A549 (cell line): ENCODE results near the gene AFAP1. TPM values are rescaled to one million over a fixed set of nuclear protein-coding genes. Genes with fewer than 3 reads are reported as not detected.

Experiments used
- ATAC-seq, 2 experiments: fragments of 200-7000 bp in 1 of 2; fragments of >200 bp in 1 of 2; cut with Nextera tagmentation in 1 of 2; cut with Tn5 transposase in 1 of 2; 3 replicates each; pipeline versions ENCODE4 v1.8.0 to v1.9.1; 2018 to 2020; ENCODE audit warnings: mild to moderate bottlenecking in 1 of 2, moderate library complexity in 1 of 2
- CTCF ChIA-PET: fragments of 300-600 bp; sonication (Branson Sonifier 250); formaldehyde crosslinking; extraction: SDS; loops from one replicate; lab custom pipeline; 2021; ENCODE audit warnings: antibody characterized with exemption, inconsistent platforms; lab: Yijun Ruan, JAX
- POLR2A ChIA-PET: fragments of 350-600 bp; formaldehyde crosslinking; extraction: SDS; loops from one replicate; lab custom pipeline; 2021; ENCODE audit warnings: antibody characterized with exemption, inconsistent platforms; lab: Yijun Ruan, JAX
- DNase-seq, 2 experiments: peaks; one replicate each; pipeline versions ENCODE4 v3.0.0 to v3.0.0-alpha.2; 2011 to 2016; ENCODE audit warnings: low read depth in 1 of 2, low spot score in 1 of 2
- FAIRE-seq: peaks from 2 replicates; lab custom pipeline; 2011; peaks lifted over from hg19 to GRCh38; lab: Jason Lieb, UNC
- H3K27ac ChIP-seq, 2 experiments: fragments of >200 bp; sonication (Bioruptor Twin); formaldehyde crosslinking; 3 replicates each; pipeline ENCODE4 v1.5.1; 2016 to 2017
- H3K4me1 ChIP-seq: fragments of >200 bp; sonication (Bioruptor Twin); formaldehyde crosslinking; 3 replicates; pipeline ENCODE4 v1.6.1; 2016
- H3K4me2 ChIP-seq: fragments of >200 bp; sonication (Bioruptor Twin); formaldehyde crosslinking; 3 replicates; pipeline ENCODE4 v1.6.1; 2016
- H3K4me3 ChIP-seq: fragments of >200 bp; sonication (Bioruptor Twin); formaldehyde crosslinking; 3 replicates; pipeline ENCODE4 v1.5.1; 2016
- H3K9me3 ChIP-seq: fragments of >200 bp; sonication (Bioruptor Twin); formaldehyde crosslinking; 3 replicates; pipeline ENCODE4 v1.6.1; 2016
- BHLHE40 ChIP-seq: IDR thresholded peaks from 2 replicates; pipeline ENCODE4 v1.6.1; 2012; ENCODE audit warnings: low read depth, low read length, inconsistent platforms
- CBX8 ChIP-seq: fragments of 200-600 bp; sonication (generic); IDR thresholded peaks from 2 replicates; pipeline ENCODE4 v1.6.1; 2016
- CEBPB ChIP-seq, 2 experiments: fragments of >200 bp in 1 of 2; sonication (Bioruptor Twin) in 1 of 2; formaldehyde crosslinking in 1 of 2; IDR thresholded peaks; 2 replicates each; pipeline ENCODE4 v1.6.1; 2012 to 2016
- CTCF ChIP-seq: fragments of >200 bp; sonication (Bioruptor Twin); formaldehyde crosslinking; IDR thresholded peaks from 3 replicates; pipeline ENCODE4 v1.5.1; 2016
- HMGXB4 ChIP-seq: fragments of 250-450 bp; sonication (Bioruptor Pico); IDR thresholded peaks from 2 replicates; pipeline ENCODE4 v1.5.0; 2021; ENCODE audit warnings: mild to moderate bottlenecking, moderate library complexity, borderline replicate concordance
- NPAS2 ChIP-seq: fragments of 250-450 bp; sonication (Bioruptor Pico); IDR thresholded peaks from 2 replicates; pipeline ENCODE4 v1.8.0; 2022; ENCODE audit warnings: mild to moderate bottlenecking, moderate library complexity, borderline replicate concordance
- RAD21 ChIP-seq, 2 experiments: fragments of >200 bp in 1 of 2; sonication (Bioruptor Twin) in 1 of 2; formaldehyde crosslinking in 1 of 2; IDR thresholded peaks in 1 of 2; conservative IDR thresholded peaks in 1 of 2; 2 replicates in 1 of 2; 3 replicates in 1 of 2; pipeline ENCODE4 v1.6.1; 2012 to 2018; ENCODE audit warnings: inconsistent platforms in 1 of 2
- RNF2 ChIP-seq: fragments of 200-600 bp; sonication (generic); IDR thresholded peaks from 2 replicates; pipeline ENCODE4 v1.6.1; 2016; ENCODE audit warnings: low read depth, mild to moderate bottlenecking, antibody characterized with exemption, moderate library complexity, borderline replicate concordance
- SMC3 ChIP-seq: fragments of >200 bp; sonication (Bioruptor Twin); formaldehyde crosslinking; IDR thresholded peaks from 3 replicates; pipeline ENCODE4 v1.6.1; 2018; ENCODE audit warnings: inconsistent platforms
- TFCP2L1 ChIP-seq: fragments of 250-450 bp; sonication (Bioruptor Pico); IDR thresholded peaks from 2 replicates; pipeline ENCODE4 v1.5.0; 2021; ENCODE audit warnings: mild to moderate bottlenecking
- ZFP36 ChIP-seq: fragments of 450-650 bp; IDR thresholded peaks from 2 replicates; pipeline ENCODE4 v1.6.1; 2014; ENCODE audit warnings: borderline replicate concordance; ENCODE audit not compliant: partially characterized antibody
- WGBS: methylation state at CpG from one replicate; pipeline ENCODE4 v1.1.6; 2017; ENCODE audit errors: missing lambda C conversion rate; 5-methylcytosine and 5-hydroxymethylcytosine counted together
- polyA plus RNA-seq, 4 experiments: library from polyadenylated mRNA; depleted of rRNA in 3 of 4; stranded (reverse); fragments of >200 nt; fragmentation: RNase III in 1 of 4; extraction: RNeasy Plus Mini Kit Qiagen cat#74134 plus additional on column Dnase treatment in 1 of 4; gene quantifications; 2 replicates in 3 of 4; 3 replicates in 1 of 4; pipeline ENCODE4 v1.2.3, GENCODE V29; 2011 to 2017
- TF ChIP-seq, protein P1 (sequence below): fragments of 200-600 bp; sonication (generic); IDR thresholded peaks from 2 replicates; pipeline ENCODE4 v1.6.1; 2016; ENCODE audit warnings: antibody characterized with exemption, mild to moderate bottlenecking, moderate library complexity

Gene AFAP1
- polyA plus RNA-seq, 2 of the 4 experiments (the other 2 are of a cell fraction), result 25.4 to 29.6 TPM

DNA sequence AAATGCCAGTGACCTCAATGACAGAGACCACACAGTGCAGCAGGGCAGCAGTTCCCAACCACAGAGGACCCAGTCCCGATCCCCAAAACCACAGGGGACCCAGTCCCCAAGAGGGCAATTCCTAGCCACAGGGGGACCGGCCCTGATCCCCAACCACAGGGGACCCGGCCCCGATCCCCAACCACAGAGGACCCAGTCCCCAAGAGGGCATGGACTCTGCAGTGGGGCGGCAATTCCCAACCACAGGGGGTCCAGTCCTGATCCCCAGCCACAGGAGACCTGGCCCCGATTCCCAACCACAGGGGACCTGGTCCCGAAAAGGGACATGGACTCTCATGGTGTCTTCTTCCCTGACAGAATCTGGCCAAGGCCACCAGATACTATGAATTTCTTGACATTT, 136.3 kb downstream of the AFAP1 start:
- Histone ChIP-seq H3K27ac (peak overlapping the region; percentile 91 to 99), H3K4me3 (no peak overlapping the region), H3K9me3 (peaks cover 2% of the 10 kb centered on the region; the same call in 2 of the 3 replicates), H3K4me2 (no peak overlapping the region; the same call in 2 of the 3 replicates), H3K4me1 (peaks cover 56% of the 10 kb centered on the region)
- no peak for ATAC-seq
- CTCF ChIA-PET, result interaction anchor here (0.7 to 10.0 kb wide), 20 partner anchors 12 to 229 kb away, joined by 3 to 94 read pairs (median 6); partner anchors contain the start of gene AFAP1
- DNase-seq, result no peak
- TF ChIP-seq CTCF (no peak), CBX8 (no peak)
- no peak for FAIRE-seq
- 85% methylated on average over 2 of the region's 7 CpGs for WGBS
- POLR2A ChIA-PET, result no interaction called here

GRCh38 chr4:7802093-7802726, 137.5 kb downstream of the AFAP1 start:
- no peak overlapping the region for H3K4me3 ChIP-seq
- peak overlapping the region; percentile 60 to 91; a peak in 5 of 6 replicates for H3K27ac ChIP-seq
- peaks cover 45% of the 10 kb centered on the region for H3K4me1 ChIP-seq
- no peaks in the 10 kb centered on the region for H3K9me3 ChIP-seq
- ATAC-seq (peak; percentile 25 to 54; a peak in 3 of 6 replicates), FAIRE-seq (no peak), DNase-seq (peak; percentile 64 to 77)
- no peak overlapping the region for H3K4me2 ChIP-seq
- ChIA-PET CTCF (interaction anchor here (0.6 to 10.0 kb wide), 23 partner anchors 12 to 194 kb away, joined by 3 to 94 read pairs (median 6); partner anchors contain the start of gene AFAP1), POLR2A (no interaction called here)
- no peak for TF ChIP-seq NPAS2 (CRISPR knock-in tag)
- TF ChIP-seq BHLHE40, result no peak
- TF ChIP-seq RAD21 (conservative IDR thresholded peaks at IDR 0.05 in 1 of 2, IDR thresholded peaks at IDR 0.05 in 1 of 2), result peak; percentile 62
- TF ChIP-seq SMC3, result peak; percentile 48
- no peak for TF ChIP-seq CEBPB (IDR thresholded peaks at IDR 0.05)
- peak; percentile 65 for TF ChIP-seq CTCF
- TF ChIP-seq, protein P1, sequence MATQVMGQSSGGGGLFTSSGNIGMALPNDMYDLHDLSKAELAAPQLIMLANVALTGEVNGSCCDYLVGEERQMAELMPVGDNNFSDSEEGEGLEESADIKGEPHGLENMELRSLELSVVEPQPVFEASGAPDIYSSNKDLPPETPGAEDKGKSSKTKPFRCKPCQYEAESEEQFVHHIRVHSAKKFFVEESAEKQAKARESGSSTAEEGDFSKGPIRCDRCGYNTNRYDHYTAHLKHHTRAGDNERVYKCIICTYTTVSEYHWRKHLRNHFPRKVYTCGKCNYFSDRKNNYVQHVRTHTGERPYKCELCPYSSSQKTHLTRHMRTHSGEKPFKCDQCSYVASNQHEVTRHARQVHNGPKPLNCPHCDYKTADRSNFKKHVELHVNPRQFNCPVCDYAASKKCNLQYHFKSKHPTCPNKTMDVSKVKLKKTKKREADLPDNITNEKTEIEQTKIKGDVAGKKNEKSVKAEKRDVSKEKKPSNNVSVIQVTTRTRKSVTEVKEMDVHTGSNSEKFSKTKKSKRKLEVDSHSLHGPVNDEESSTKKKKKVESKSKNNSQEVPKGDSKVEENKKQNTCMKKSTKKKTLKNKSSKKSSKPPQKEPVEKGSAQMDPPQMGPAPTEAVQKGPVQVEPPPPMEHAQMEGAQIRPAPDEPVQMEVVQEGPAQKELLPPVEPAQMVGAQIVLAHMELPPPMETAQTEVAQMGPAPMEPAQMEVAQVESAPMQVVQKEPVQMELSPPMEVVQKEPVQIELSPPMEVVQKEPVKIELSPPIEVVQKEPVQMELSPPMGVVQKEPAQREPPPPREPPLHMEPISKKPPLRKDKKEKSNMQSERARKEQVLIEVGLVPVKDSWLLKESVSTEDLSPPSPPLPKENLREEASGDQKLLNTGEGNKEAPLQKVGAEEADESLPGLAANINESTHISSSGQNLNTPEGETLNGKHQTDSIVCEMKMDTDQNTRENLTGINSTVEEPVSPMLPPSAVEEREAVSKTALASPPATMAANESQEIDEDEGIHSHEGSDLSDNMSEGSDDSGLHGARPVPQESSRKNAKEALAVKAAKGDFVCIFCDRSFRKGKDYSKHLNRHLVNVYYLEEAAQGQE, result no peak
- 25% methylated on average over 6 of the region's 6 CpGs for WGBS

DNA sequence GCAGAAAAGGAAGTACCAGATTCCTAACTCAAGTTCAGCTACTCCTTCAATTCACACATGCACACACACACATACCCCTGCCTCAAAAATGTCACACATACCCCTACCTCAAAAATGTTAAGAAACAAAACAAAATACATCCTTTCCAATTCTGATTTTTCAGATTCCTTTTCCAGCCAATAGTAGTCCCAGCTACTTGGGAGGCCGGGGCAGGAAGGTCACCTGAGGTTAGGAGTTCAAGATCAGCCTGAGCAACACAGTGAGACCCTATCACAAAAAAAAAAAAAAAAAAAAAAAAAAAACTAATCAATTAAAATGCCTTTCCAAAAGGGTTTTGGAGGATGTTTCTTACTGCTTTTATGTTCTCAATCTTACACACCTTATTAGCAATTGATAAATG, 138.0 kb downstream of the AFAP1 start:
- TF ChIP-seq RNF2 (no peak), CBX8 (no peak), HMGXB4 (no peak), TFCP2L1 (CRISPR knock-in tag) (no peak), ZFP36 (no peak)
- ChIA-PET CTCF (interaction anchor here (0.6 to 10.0 kb wide), 21 partner anchors 11 to 187 kb away, joined by 3 to 94 read pairs (median 6); partner anchors contain the start of gene AFAP1), POLR2A (no interaction called here)
- FAIRE-seq, result no peak
- Histone ChIP-seq H3K4me3 (no peak overlapping the region), H3K4me1 (peaks cover 40% of the 10 kb centered on the region), H3K4me2 (no peak overlapping the region), H3K9me3 (no peaks in the 10 kb centered on the region), H3K27ac (peak overlapping the region in 1 of 2 experiments; percentile 13; a peak in 1 of 6 replicates)
- ATAC-seq, result no peak
- no peak for DNase-seq
- WGBS, result 0% methylated on average over 1 of the region's 1 CpG
